H9 (cell line): ENCODE measurements around the gene TGFB1I1. TPM values are rescaled to one million over a fixed set of nuclear protein-coding genes. Genes with fewer than 3 reads are reported as not detected.

Source experiments
- DNase-seq: peaks from one replicate; pipeline ENCODE4 v3.0.0-alpha.2; 2017
- H2AFZ ChIP-seq: one replicate; pipeline ENCODE4 v1.6.1; 2013; ENCODE audit warnings: mild to moderate bottlenecking, low read length, control low read depth, moderate library complexity
- H2AK5ac ChIP-seq: 2 replicates; pipeline ENCODE4 v1.6.1; 2013; ENCODE audit warnings: low read length, control low read depth, mixed read lengths; ENCODE audit not compliant: insufficient read length
- H2BK120ac ChIP-seq: one replicate; pipeline ENCODE4 v1.6.1; 2013; ENCODE audit warnings: low read depth, mild to moderate bottlenecking, low read length, control low read depth, inconsistent platforms; ENCODE audit not compliant: poor library complexity, severe bottlenecking
- H2BK12ac ChIP-seq: 2 replicates; pipeline ENCODE4 v1.6.1; 2013; ENCODE audit warnings: low read length, control low read depth, mixed read lengths, low read depth; ENCODE audit not compliant: insufficient read length
- H2BK15ac ChIP-seq: 2 replicates; pipeline ENCODE4 v1.6.1; 2013; ENCODE audit warnings: low read depth, low read length, control low read depth
- H2BK20ac ChIP-seq: one replicate; pipeline ENCODE4 v1.6.1; 2013; ENCODE audit warnings: low read depth, mild to moderate bottlenecking, low read length, control low read depth, inconsistent platforms; ENCODE audit not compliant: poor library complexity, severe bottlenecking
- H2BK5ac ChIP-seq: 2 replicates; pipeline ENCODE4 v1.6.1; 2013; ENCODE audit warnings: low read length, control low read depth, mixed read lengths; ENCODE audit not compliant: insufficient read length
- H3K14ac ChIP-seq: 2 replicates; pipeline ENCODE4 v1.6.1; 2013; ENCODE audit warnings: low read length, control low read depth; ENCODE audit not compliant: insufficient read depth
- H3K18ac ChIP-seq: 2 replicates; pipeline ENCODE4 v1.6.1; 2013; ENCODE audit warnings: low read depth, mild to moderate bottlenecking, mixed read lengths, low read length, control low read depth; ENCODE audit not compliant: insufficient read length
- H3K23ac ChIP-seq: 2 replicates; pipeline ENCODE4 v1.6.1; 2013; ENCODE audit warnings: low read length, control low read depth, mixed read lengths, low read depth; ENCODE audit not compliant: insufficient read length
- H3K23me2 ChIP-seq: 2 replicates; pipeline ENCODE4 v1.6.1; 2013; ENCODE audit warnings: low read depth, mild to moderate bottlenecking, mixed read lengths, low read length, control low read depth; ENCODE audit not compliant: insufficient read length, poor library complexity, severe bottlenecking
- H3K27ac ChIP-seq: 2 replicates; pipeline ENCODE4 v1.5.1; 2013; ENCODE audit warnings: low read length, control low read depth, mixed read lengths, low read depth; ENCODE audit not compliant: insufficient read length
- H3K27me3 ChIP-seq: 2 replicates; pipeline ENCODE4 v1.6.1; 2013; ENCODE audit warnings: low read length, control low read depth, inconsistent platforms; ENCODE audit not compliant: insufficient read depth
- H3K4ac ChIP-seq: 2 replicates; pipeline ENCODE4 v1.6.1; 2013; ENCODE audit warnings: low read depth, mild to moderate bottlenecking, control low read depth, inconsistent platforms, low read length, moderate library complexity
- H3K4me1 ChIP-seq: 2 replicates; pipeline ENCODE4 v1.6.1; 2013; ENCODE audit warnings: low read length, control low read depth, inconsistent platforms; ENCODE audit not compliant: insufficient read depth
- H3K4me2 ChIP-seq: 2 replicates; pipeline ENCODE4 v1.6.1; 2013; ENCODE audit warnings: low read length, control low read depth, mixed read lengths; ENCODE audit not compliant: insufficient read length, insufficient read depth
- H3K56ac ChIP-seq: 2 replicates; pipeline ENCODE4 v1.6.1; 2013; ENCODE audit warnings: low read depth, mild to moderate bottlenecking, mixed read lengths, low read length, control low read depth; ENCODE audit not compliant: insufficient read length
- H3K79me1 ChIP-seq: 2 replicates; pipeline ENCODE4 v1.6.1; 2013; ENCODE audit warnings: low read depth, mild to moderate bottlenecking, moderate library complexity, low read length, control low read depth, inconsistent platforms; ENCODE audit not compliant: insufficient read depth, poor library complexity, severe bottlenecking
- H3K79me2 ChIP-seq: 2 replicates; pipeline ENCODE4 v1.6.1; 2013; ENCODE audit warnings: low read length, control low read depth, inconsistent platforms; ENCODE audit not compliant: insufficient read depth
- H3K9ac ChIP-seq: 2 replicates; pipeline ENCODE4 v1.6.1; 2013; ENCODE audit warnings: low read length, control low read depth, mixed read lengths; ENCODE audit not compliant: insufficient read length; ENCODE audit errors: extremely low read depth
- H3K9me3 ChIP-seq: one replicate; pipeline ENCODE4 v1.6.1; 2013; ENCODE audit warnings: low read depth, low read length, inconsistent platforms; ENCODE audit not compliant: control insufficient read depth
- H3T11ph ChIP-seq: one replicate; pipeline ENCODE4 v1.6.1; 2013; ENCODE audit warnings: mild to moderate bottlenecking, low read length, control low read depth, inconsistent platforms
- H4K20me1 ChIP-seq: one replicate; pipeline ENCODE4 v1.6.1; 2013; ENCODE audit not compliant: control insufficient read depth, insufficient read length, insufficient read depth
- H4K5ac ChIP-seq: 2 replicates; pipeline ENCODE4 v1.6.1; 2013; ENCODE audit warnings: low read depth, mild to moderate bottlenecking, mixed read lengths, low read length, control low read depth; ENCODE audit not compliant: insufficient read length
- H4K8ac ChIP-seq: replicated peaks from 2 replicates; pipeline ENCODE4 v1.6.1; 2013; ENCODE audit warnings: low read length, control low read depth, mixed read lengths, low read depth; ENCODE audit not compliant: insufficient read length
- H4K91ac ChIP-seq: 2 replicates; pipeline ENCODE4 v1.6.1; 2013; ENCODE audit warnings: low read depth, mild to moderate bottlenecking, moderate library complexity, mixed read lengths, low read length, control low read depth; ENCODE audit not compliant: insufficient read length
- H3K27ac Mint-ChIP-seq, 3 experiments: 2 replicates in 2 of 3; 3 replicates in 1 of 3; pipeline ENCODE4 v1.8.0; 2020 to 2021; ENCODE audit warnings: mixed read lengths in 3 of 3, mild to moderate bottlenecking in 1 of 3, moderate library complexity in 1 of 3
- H3K27me3 Mint-ChIP-seq: 2 replicates; pipeline ENCODE4 v1.8.0; 2021; ENCODE audit warnings: low read depth, mild to moderate bottlenecking, moderate library complexity, mixed read lengths
- H3K36me3 Mint-ChIP-seq, 3 experiments: 2 replicates in 2 of 3; 3 replicates in 1 of 3; pipeline ENCODE4 v1.8.0; 2020 to 2021; ENCODE audit warnings: low read depth in 3 of 3, mixed read lengths in 3 of 3; ENCODE audit not compliant: insufficient read depth in 1 of 3
- H3K4me1 Mint-ChIP-seq, 2 experiments: 2 replicates each; pipeline ENCODE4 v1.8.0; 2020; ENCODE audit warnings: mixed read lengths in 2 of 2
- H3K4me3 Mint-ChIP-seq, 2 experiments: 2 replicates in 1 of 2; 3 replicates in 1 of 2; pipeline ENCODE4 v1.8.0; 2020 to 2021; ENCODE audit warnings: mild to moderate bottlenecking in 2 of 2, mixed read lengths in 2 of 2, moderate library complexity in 1 of 2
- H3K9me3 Mint-ChIP-seq, 2 experiments: 2 replicates in 1 of 2; 3 replicates in 1 of 2; pipeline ENCODE4 v1.8.0; 2020; ENCODE audit warnings: mild to moderate bottlenecking in 2 of 2, mixed read lengths in 2 of 2, moderate library complexity in 1 of 2
- CTCF ChIP-seq: fragments of 200-600 bp; sonication (generic); conservative IDR thresholded peaks from 3 replicates; pipeline ENCODE4 v1.8.0; 2021; ENCODE audit warnings: antibody characterized with exemption, mild to moderate bottlenecking
- WGBS: extraction: QIAGEN DNeasy Blood & Tissue Kit; methylation state at CpG from one replicate; pipeline ENCODE4 v1.1.7; 2013; ENCODE audit warnings: missing lambda C conversion rate, low lambda C conversion rate, mixed read lengths; ENCODE audit not compliant: insufficient read length; ENCODE audit errors: extremely low coverage; 5-methylcytosine and 5-hydroxymethylcytosine counted together
- total RNA-seq: library from RNA; stranded (reverse); gene quantifications from 2 replicates; pipeline ENCODE4 v1.2.1, GENCODE V29; 2021

The TGFB1I1 gene
- total RNA-seq, 1 experiment from 2014 or later = 15.4 TPM

- no peak overlapping the region for H3K23ac ChIP-seq
Observed at GRCh38 chr16:31489616-31490584, 17.9 kb downstream of the TGFB1I1 start.

More at GRCh38 chr16:31489616-31490584, 17.9 kb downstream of the TGFB1I1 start:
- Histone ChIP-seq H3K4me1 (no peaks in the 10 kb centered on the region), H3K4me2 (no peak overlapping the region), H2BK15ac (no peak overlapping the region), H2AK5ac (no peak overlapping the region), H3K9me3 (no peaks in the 10 kb centered on the region), H2BK12ac (no peak overlapping the region), H3K18ac (no peak overlapping the region), H3K9ac (no peak overlapping the region), H3K79me1 (no peaks in the 10 kb centered on the region), H2BK20ac (no peak overlapping the region), H3K56ac (no peak overlapping the region), H4K91ac (no peak overlapping the region), H3K27me3 (peaks cover 13% of the 10 kb centered on the region; the same call in 1 of the 2 replicates), H3K4ac (no peak overlapping the region), H3T11ph (no peak overlapping the region), H3K23me2 (peaks cover 11% of the 10 kb centered on the region), H4K20me1 (no peaks in the 10 kb centered on the region), H3K14ac (no peak overlapping the region), H2BK120ac (no peak overlapping the region), H3K79me2 (no peaks in the 10 kb centered on the region), H2BK5ac (no peak overlapping the region), H4K5ac (no peak overlapping the region), H3K27ac (no peak overlapping the region), H4K8ac (no peak overlapping the region), H2AFZ (no peak overlapping the region)
- peaks cover 48% of the 10 kb centered on the region for H3K27me3 Mint-ChIP-seq
- H3K36me3 Mint-ChIP-seq = peaks cover 17 to 37% (median 23%) of the 10 kb centered on the region in 3 experiments
- DNase-seq = no peak
- no peak for TF ChIP-seq CTCF
- peaks cover 3 to 6% of the 10 kb centered on the region in 2 experiments; a peak in 3 of 4 replicates for H3K4me1 Mint-ChIP-seq
- peaks cover 0 to 2% of the 10 kb centered on the region in 2 experiments; a peak in 1 of 5 replicates for H3K9me3 Mint-ChIP-seq
- H3K27ac Mint-ChIP-seq = peak overlapping the region in 1 of 3 experiments; percentile 8; a peak in 1 of 7 replicates
- WGBS = no CpG with 5 or more reads among the region's 22 CpGs
- peak overlapping the region in 1 of 2 experiments; percentile 61; a peak in 2 of 5 replicates for H3K4me3 Mint-ChIP-seq
